GM19463 (cell line): Measurements from ENCODE around the gene PLCL1.

Experiments used
- ATAC-seq: cut with Tn5 transposase; IDR thresholded peaks from one replicate; pipeline ENCODE4 v1.9.1; 2021; ENCODE audit warnings: mild to moderate bottlenecking, moderate library complexity; ENCODE audit not compliant: unreplicated experiment

Gene PLCL1

DNA sequence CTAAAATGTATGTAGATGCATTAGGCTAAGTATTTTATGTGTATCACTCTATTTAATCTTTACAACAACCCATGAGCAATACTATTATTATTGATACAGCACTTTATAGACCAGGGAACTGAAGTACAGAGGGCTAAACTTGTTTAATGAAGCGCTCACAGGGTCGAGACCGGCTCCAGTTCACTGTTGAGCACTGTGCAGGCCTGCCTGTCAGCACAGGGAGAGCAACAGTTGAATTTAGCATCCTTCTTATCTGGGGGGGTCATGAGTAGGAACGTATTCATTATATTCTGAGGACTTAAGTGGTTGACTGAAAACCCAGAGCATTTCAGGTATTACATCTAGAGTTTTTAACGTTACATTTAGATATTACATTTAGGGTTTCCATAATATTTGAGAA lies 120.1 kb downstream of the PLCL1 start:
- no peak for ATAC-seq

DNA sequence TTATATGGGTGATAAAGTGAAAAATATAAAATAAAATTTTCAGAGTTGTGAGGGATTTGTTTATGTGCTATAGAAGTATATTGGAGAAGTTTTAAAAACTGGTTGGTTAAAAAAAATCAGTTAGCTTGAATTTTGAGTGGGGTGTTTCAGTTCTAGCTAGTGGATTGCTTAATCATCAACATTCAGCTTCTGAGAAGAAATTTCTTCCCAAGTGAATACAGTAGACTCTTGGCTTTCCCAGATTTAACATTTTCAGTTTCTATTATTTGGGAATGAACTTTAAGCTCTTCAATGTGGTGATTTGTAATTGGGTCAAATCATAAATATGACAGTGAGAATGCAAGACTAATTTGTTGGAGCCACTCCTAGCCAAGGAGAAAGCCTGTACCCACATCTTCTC lies 120.8 kb downstream of the PLCL1 start:
- ATAC-seq = no peak

DNA sequence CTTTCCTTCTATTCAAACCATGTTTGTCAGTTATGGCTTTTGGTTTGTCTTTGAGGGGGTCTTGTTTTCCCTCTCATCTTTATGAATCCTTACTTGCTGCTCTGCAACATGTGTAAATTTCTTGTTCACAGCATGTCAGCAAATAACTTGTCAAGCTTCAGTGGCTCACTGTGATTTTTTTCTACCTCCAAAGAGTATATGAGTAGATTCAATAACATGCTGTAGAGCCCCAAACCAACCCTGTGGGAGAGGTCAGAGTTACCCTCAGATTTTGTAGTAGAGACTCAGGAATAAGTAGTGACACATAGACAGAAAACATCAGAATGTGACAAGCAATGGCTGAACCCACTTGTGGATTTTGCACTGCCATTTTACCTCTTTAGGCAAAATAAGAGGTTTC lies 121.6 kb downstream of the PLCL1 start:
- ATAC-seq = no peak

DNA sequence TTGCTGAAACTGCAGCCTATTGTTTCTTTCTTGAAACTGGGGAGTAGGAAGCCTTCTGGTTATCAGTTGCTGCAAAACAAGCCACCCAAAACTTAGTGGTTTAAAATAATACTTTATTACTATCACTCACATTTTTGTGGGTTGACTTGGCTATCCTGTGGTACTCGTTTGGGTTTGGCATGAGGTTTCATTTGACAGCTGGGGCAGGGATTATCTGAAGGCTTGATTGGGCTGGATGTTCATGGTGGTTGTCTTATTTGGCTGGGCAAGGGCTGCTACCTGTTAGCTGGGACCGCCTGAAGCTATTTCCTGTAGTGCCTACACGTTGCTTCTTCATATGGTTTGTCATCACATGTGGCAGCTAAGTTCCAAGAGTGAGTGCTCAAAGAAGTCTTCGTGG lies 122.3 kb downstream of the PLCL1 start:
- no peak for ATAC-seq

DNA sequence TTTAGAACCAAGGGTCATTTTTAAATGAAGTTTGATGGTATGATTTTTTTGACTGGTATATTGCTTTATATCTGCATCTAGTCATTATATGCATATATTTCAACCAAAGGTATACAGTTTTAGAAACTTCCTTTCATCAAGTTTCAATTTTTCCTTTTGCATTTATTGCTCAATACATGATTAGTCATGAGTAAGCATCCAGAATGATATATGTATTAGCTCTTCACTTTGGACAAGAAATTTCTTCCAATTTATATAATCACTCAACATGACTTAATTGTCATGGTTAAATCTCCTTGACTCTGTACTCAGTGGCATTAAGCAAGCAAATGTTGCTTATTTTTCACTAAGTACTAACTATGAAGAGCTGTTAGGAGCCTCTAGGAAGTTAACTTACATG lies 123.6 kb downstream of the PLCL1 start:
- ATAC-seq = no peak

DNA sequence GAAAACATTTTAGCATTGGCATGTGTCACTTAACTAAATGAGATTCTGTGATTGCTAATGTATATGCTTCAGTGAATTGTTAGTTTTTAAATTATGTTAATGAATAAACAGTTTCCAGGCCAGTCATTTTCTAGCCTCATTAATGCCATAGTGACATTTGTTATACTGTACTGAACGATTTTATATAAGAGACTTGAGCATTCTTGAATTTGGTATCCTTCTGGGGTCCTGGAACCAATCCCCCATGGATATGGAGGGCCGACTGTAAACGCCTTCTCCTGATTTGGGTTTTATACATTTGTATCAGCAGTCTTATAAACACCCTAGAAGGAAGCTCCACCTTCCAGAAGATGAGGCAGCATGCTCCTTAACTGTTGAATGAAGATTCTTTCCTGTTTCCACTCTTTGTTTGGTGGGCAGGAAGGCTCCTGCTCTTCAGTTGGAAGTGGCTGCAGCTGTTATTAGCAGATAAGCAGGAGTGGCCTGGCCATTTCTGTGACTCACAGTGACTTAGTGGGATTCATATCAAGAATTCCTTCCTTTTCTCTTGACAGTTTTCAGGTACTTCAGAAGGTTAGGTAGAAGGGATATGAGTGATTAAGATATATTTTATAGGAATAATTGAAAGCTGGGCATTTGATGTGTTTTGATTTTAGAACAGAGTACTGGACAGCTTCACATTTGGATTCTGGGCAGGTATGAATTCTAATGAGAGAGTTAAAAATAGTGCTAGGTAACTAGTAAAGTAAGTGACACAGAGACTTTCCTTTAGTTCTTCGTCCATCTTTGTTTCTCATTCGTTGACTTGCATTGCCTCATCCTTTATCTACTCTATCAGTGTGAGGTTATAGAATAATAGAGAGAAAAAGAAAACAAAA lies 124.9 kb downstream of the PLCL1 start:
- no peak for ATAC-seq

DNA sequence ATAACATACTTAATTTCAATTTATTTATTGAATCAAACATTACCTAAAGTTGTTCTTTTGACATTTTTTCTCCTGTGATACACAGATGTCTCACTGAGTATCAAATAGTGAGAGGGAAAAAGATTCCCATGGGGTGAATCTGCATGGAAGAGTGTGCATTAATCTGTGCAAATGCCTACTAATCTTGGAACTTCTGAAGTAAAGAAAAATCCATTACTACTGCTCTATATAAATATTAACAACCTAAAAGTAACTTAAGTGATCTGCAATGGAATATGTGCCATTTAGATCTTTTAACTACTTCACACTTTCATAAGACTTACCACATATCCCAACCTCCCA lies 125.5 kb downstream of the PLCL1 start:
- ATAC-seq = no peak

DNA sequence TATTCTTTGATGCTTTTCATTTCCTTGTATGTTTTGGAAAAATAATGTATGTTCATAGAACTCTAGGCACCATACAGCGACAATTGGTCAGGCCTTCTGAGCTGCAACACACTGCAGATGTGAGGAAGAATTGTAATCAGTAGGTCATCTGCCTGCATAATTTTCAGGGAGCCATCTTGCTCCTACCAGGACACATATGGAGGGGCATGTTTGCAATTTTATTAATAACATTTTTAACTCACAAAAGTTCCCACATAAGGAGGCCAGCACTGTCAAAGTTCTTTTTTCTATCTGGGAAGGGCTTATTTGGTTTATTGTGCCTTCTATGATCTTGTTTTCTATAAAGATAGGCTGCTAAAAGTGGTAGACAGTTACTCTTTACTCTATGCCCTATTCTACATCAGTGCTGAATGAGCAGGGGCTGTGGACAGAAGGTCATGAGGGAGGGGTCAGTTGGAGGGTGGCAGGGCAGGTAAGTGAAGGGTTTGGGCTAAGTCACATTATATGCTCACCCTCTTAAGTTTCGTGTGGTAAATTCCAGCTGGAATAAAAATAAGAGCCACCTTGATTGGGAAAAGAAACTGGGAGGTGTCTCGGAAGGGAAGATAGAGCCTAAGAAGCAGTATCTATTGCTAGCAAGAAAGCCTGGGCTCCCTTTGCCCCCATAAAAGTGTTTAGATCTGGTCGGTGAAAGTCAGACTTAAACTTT lies 126.3 kb downstream of the PLCL1 start:
- no peak for ATAC-seq

DNA sequence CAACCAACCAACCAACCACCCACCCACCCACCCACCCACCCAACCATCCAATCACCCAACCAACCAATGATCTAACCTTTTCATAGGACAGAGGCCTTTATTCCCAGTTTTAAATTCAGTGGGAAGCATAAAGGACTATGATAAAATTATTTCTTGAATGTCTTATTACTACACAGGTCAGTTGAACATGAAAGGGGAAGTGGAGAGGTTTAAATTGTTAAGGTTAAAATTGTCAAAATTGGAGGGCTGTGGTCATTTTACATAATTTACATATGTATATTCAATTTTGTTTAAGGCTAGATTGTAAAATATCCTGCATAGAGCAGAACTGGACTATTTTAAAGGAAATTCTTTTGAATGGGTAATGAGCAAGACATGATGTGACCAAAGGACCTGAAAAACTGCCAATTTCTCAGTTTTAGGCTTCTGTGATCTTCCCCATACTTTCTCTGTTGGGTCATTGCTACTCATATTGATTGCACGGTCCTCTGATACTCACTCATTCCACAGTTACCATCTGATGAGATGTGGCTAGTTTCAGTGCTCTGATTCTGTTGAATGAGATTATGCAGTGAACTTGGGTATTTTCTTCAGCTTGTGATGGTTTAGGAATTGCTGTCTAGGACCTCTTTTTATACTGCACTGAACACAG lies 127.4 kb downstream of the PLCL1 start:
- no peak for ATAC-seq

DNA sequence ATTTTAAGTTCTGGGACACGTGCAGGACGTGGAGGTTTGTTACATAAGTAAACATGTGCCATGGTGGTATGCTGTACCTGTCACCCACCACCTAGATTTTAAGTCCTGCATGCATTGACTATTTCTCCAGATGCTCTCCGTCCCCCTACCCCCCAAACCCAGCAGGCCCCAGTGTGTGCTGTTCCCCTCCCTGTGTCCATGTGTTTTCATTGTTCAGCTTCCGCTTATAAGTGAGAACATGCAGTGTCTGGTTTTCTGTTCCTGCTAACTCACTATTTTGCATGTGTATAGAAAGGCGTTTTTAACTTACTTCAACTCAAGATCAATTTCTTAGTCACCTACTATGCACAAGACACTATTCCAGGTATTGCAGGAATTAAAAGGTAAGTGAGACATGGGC lies 128.0 kb downstream of the PLCL1 start:
- ATAC-seq = no peak

DNA sequence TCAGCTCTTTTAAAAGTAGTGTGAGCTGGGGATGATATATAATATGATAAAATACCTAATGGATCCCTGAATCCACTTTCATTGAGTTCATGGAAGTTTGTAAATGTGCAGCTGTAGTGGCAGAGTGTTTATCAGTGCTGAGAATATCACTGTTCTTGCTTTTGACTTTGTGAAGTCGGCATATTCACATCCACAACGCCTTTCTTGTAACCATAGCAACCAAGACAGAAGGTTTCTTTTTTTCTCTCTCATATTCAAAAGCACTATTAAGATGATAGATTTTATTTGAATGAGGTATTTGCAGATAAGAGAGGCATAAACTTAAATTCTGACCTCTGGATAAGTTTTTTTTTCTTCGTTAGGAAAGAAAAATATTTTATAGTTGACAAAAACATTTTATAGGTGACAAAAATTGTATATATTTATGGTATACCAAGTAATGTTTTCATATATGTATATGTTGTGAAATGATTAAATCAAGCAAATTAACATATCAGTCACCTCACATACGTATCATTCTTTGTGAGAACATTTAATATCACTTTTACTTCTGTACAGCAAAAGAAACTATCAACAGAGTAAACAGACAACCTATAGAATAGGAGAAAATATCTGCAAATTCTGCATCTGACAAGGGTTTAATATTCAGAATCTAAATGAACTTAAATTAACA lies 130.0 kb downstream of the PLCL1 start:
- ATAC-seq = no peak

DNA sequence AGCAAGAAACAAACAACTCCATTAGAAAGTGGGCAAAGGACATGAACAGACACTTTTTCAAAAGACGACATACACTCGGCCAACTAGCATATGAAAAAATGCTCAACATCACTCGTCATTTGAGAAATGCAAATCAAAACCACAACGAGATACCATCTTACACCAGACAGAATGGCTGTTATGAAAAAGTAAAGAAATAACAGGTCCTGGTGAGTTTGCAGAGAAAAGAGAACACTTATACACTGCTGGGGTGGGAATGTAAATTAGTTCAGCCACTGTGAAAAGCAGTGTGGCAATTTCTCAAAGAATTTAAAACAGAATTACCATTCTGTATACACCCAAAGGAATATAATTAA lies 130.5 kb downstream of the PLCL1 start:
- no peak for ATAC-seq

DNA sequence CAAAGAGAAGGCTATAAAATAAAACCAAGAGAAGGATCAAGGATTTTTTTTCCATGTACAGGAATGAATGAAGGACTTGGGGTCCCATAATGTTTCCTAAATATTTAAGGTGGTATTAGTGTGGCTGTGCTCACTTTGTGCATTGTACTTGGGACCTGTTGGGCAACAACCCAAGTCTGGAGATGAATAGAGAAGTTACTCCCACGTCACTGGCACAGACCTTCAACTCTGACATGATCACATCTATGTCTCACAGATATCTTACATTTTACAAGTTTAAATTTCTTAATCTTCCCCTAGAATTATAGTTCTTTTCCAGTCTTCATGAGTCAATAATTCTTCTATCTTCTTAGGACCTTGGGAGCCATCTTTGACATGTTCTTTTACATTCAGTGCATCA lies 133.4 kb downstream of the PLCL1 start:
- ATAC-seq = no peak

DNA sequence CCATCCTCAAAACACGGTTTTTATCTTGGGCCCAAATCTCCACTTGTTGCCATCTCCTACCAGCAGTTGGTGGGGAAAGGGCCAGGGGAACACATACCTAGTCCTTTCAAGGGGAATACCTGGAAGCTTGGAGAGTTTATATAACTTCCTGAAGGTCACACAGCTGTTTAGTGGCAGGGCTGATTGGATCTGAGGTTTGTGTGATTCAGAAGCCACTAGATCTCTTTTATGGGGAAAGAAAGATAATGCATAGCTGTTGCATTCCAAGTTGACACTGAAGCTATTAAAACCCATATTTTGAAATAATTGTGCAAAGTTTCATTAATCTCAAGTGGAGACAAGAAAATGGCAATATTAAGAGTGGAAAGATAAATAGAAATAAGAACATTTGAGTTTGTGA lies 134.2 kb downstream of the PLCL1 start:
- no peak for ATAC-seq

DNA sequence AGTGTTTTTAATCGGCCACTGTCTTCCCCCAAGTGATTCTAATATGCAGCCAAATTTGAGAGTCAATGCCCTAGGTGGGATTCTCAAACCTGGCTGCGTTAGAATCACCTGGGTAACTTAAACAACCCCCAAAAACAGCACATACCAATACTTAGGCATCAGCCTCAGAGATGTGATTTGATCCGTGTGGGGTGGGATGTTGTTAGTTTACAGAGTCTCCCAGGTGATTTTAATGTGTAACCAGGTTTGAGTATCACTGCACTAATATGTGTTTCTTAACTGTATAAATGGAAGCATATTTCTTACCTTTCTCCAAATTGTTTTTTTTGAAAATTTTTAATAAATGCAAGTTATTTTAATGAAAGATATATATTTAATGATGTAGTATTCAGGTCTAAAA lies 135.4 kb downstream of the PLCL1 start:
- ATAC-seq = no peak

DNA sequence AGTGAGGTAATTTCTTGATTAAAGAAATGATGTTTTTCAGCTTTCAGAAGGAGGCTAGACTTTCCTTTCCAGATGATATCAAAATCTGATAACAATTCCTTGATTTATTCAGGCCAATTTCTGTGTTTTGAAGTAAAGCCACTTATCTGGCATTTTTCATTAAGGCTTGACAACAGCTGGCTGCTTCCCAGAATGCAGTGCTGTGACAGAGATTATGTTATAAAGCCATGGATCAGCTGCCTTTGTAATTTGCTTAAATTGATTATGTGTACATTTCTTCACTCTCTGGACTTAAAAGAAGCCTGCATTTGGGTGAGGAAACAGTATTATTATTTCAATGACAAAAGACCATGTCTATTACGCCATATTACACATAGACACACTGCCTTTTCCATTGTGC lies 136.0 kb downstream of the PLCL1 start:
- ATAC-seq = no peak

DNA sequence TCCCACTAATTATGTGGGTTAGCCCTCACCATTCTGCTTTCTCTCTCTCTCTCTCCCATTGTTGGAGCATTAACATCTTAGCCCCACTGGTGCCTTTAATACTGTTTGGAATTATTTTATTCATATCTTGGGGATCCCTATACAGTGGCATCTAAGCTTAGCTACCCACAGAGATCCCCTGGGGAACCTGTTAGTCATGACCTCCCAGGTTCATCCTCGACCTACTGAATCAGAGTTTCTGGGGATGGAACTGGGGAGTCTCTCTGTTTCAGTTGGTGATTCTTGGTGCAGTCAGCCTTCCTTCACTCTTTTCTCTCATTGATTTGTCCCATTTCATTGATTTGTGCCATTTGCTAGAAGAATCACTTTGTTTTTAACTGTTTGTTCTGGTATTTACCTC lies 137.3 kb downstream of the PLCL1 start:
- no peak for ATAC-seq

DNA sequence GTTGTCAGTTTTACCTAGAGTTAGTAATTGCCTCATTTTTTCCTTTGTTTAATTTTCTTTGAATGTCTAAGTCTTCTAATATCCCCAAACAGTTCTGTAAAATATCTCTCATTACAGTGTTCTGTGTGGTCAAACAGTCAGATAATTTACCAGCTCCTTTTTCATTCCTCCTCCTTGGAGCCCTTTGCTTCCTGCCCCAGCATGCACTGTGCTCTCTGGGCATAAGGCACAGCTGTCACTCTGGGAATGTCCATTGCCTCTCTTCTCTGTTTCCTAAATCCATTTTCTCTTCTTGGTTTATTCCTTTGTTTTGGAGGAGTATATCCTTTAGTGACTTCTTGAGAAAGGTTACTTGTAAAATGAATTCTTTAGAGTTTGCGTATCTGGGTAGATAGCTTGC lies 139.3 kb downstream of the PLCL1 start:
- no peak for ATAC-seq

DNA sequence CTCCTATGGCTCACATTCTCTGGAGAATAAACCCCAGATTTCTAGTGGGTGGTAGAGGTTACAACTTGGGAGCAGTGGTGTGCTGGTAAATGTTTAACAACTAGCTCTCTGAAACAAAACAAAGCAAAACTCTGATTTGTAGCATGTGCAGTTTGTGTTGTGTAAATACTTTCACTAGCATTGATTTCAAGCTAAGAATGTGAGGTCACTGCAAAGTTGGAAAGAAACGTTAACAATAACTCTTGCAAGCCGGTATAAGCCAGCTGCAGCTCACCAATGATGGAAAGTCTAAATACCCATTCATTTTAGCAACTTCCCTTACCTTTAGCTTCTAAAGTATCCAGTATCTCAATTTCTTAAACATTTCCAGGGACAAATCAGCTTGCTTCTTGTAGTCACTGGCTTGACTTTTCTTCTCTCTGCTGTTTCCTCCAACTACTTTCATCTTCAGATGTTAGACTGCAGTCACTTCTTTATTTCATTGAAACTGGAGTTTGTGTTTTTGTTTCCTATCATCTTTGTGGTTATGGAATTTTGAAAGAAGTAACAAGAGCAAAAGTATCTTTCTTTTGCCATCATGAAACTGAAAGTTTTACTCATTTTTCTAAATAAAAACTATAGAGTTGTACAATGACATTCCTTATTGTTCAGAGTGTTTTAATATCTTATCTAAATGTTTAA lies 140.2 kb downstream of the PLCL1 start:
- no peak for ATAC-seq

DNA sequence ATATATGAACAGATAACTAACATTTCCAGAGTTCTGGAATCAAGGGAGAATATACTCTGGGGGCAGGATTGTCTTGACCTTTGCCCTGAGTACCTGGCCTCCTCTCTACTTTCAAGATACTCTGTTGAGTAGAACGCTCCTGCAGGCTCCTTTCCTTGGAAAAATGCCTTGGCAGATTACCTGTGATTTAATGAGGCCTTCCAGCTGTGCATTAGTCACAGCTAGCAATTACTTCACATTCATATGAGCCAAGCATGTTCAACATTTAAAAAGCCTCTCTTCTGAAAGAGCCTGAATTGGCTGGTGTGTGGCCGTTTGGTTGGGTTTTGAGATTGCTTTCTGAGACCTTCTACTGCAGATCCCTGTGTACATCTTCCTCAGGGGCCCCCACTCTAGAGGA lies 142.2 kb downstream of the PLCL1 start:
- no peak for ATAC-seq

DNA sequence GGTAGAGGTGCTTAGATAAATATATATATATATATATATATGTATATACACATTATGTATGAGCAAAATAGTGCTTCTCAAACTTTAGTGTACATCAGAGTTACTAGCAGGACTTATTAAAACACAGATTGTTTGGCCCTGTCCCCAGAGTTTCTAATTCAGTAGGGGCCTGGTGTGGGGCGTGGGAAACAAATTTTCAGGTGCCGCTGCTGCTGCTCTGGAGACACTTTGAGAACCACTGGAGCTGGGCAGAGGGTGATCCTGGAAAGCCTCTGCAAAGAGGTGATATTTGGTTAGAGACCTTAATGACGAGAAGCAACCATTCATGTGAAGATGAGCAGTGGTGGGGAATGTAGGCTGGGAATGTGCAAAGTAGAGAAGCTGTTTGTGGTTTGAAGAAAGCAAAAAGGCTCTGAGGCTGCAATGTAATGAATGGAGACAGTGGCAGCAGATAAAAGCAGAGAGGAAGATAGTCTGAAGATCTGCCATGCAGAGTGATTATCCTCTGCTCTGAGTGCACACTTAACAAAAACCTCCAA lies 142.9 kb downstream of the PLCL1 start:
- ATAC-seq = no peak
